ENCODE measurements around the gene RIMS4.
A peak's percentile ranks its signal among the peaks of the same experiment; 100 is the strongest.

RIMS4 gene

GRCh38 chr20:44715499-44716308, 94.6 kb downstream of the RIMS4 start:
- POLR2A ChIA-PET = interaction anchor here (1.1 kb wide), 1 partner anchor 9 kb away, joined by 6 read pairs; no protein-coding TSS in a partner anchor
- no peak overlapping the region for H3K27ac ChIP-seq (ENCODE audit: insufficient read depth in 1 of 2, low read depth in 1 of 2, low read length in 2 of 2, poor library complexity in 1 of 2, severe bottlenecking in 2 of 2)
- CTCF ChIA-PET = interaction anchor here (0.6 to 1.6 kb wide), 3 partner anchors 12 to 32 kb away, joined by 3 to 5 read pairs (median 4); no protein-coding TSS in a partner anchor
- 96% methylated on average over 4 of the region's 5 CpGs for WGBS (ENCODE audit: insufficient coverage)
- no peak for DNase-seq
- H3K4me3 ChIP-seq (ENCODE audit: control insufficient read depth in 1 of 7, extremely low read depth in 1 of 7, insufficient read depth in 4 of 7, low read depth in 2 of 7, low read length in 6 of 7) = no peak overlapping the region
- H3K4me1 ChIP-seq (ENCODE audit: control extremely low read depth in 1 of 4, control insufficient read depth in 4 of 4, insufficient read depth in 4 of 4, low read length in 3 of 4) = peaks cover 0 to 13% (median 6%) of the 10 kb centered on the region in 4 experiments
- no peaks in the 10 kb centered on the region for H3K9me3 ChIP-seq (ENCODE audit: control extremely low read depth in 1 of 5, control insufficient read depth in 4 of 5, insufficient read depth in 2 of 5, low read depth in 1 of 5, low read length in 4 of 5)
- no peaks in the 10 kb centered on the region for H3K36me3 ChIP-seq (ENCODE audit: control insufficient read depth in 4 of 4, insufficient read depth in 4 of 4, low read length in 3 of 4)
- H3K27me3 ChIP-seq (replicated peaks in 2 of 5; ENCODE audit: control insufficient read depth in 4 of 5, insufficient read depth in 5 of 5, low read length in 4 of 5) = no peaks in the 10 kb centered on the region

- no peaks in the 10 kb centered on the region for H3K36me3 ChIP-seq (ENCODE audit: control insufficient read depth in 4 of 4, insufficient read depth in 4 of 4, low read length in 3 of 4)
- POLR2A ChIA-PET = interaction anchor here (1.1 kb wide), 1 partner anchor 8 kb away, joined by 6 read pairs; no protein-coding TSS in a partner anchor
- H3K4me1 ChIP-seq (ENCODE audit: control extremely low read depth in 1 of 4, control insufficient read depth in 4 of 4, insufficient read depth in 4 of 4, low read length in 3 of 4) = peaks cover 0 to 13% (median 6%) of the 10 kb centered on the region in 4 experiments
- no peak within 1 kb of the TSS for H3K27ac ChIP-seq (ENCODE audit: insufficient read depth in 1 of 2, low read depth in 1 of 2, low read length in 2 of 2, poor library complexity in 1 of 2, severe bottlenecking in 2 of 2)
- CTCF ChIA-PET = interaction anchor here (0.6 to 1.6 kb wide), 5 partner anchors 9 to 31 kb away, joined by 3 to 5 read pairs (median 4); no protein-coding TSS in a partner anchor
- WGBS (ENCODE audit: insufficient coverage) = 37% methylated on average over 17 of the region's 28 CpGs
- DNase-seq = peak; percentile 69 to 85 (median 80)
- H3K27me3 ChIP-seq (replicated peaks in 2 of 5; ENCODE audit: control insufficient read depth in 4 of 5, insufficient read depth in 5 of 5, low read length in 4 of 5) = no peaks in the 10 kb centered on the region
- H3K4me3 ChIP-seq (ENCODE audit: control insufficient read depth in 1 of 7, extremely low read depth in 1 of 7, insufficient read depth in 4 of 7, low read depth in 2 of 7, low read length in 6 of 7) = peak within 1 kb of the TSS in 3 of 7 experiments; percentile 10 to 42 (median 19)
- H3K9me3 ChIP-seq (ENCODE audit: control extremely low read depth in 1 of 5, control insufficient read depth in 4 of 5, insufficient read depth in 2 of 5, low read depth in 1 of 5, low read length in 4 of 5) = no peaks in the 10 kb centered on the region
These were observed 95.4 kb downstream of the RIMS4 start, which contains the start of gene CCN5 for GRCh38 chr20:44714701-44715498. CCN5 (plus strand) TSS chr20:44715369; CDS start chr20:44715391, 22 bp downstream.

- Histone ChIP-seq H3K27ac (ENCODE audit: insufficient read depth in 1 of 2, low read depth in 1 of 2, low read length in 2 of 2, poor library complexity in 1 of 2, severe bottlenecking in 2 of 2) (no peak overlapping the region), H3K4me1 (ENCODE audit: control extremely low read depth in 1 of 4, control insufficient read depth in 4 of 4, insufficient read depth in 4 of 4, low read length in 3 of 4) (peaks cover 0 to 13% (median 6%) of the 10 kb centered on the region in 4 experiments), H3K36me3 (ENCODE audit: control insufficient read depth in 4 of 4, insufficient read depth in 4 of 4, low read length in 3 of 4) (no peaks in the 10 kb centered on the region), H3K27me3 (replicated peaks in 2 of 5; ENCODE audit: control insufficient read depth in 4 of 5, insufficient read depth in 5 of 5, low read length in 4 of 5) (no peaks in the 10 kb centered on the region), H3K9me3 (ENCODE audit: control extremely low read depth in 1 of 5, control insufficient read depth in 4 of 5, insufficient read depth in 2 of 5, low read depth in 1 of 5, low read length in 4 of 5) (no peaks in the 10 kb centered on the region), H3K4me3 (ENCODE audit: control insufficient read depth in 1 of 7, extremely low read depth in 1 of 7, insufficient read depth in 4 of 7, low read depth in 2 of 7, low read length in 6 of 7) (no peak overlapping the region)
- CTCF ChIA-PET = interaction anchor here (0.6 to 1.6 kb wide), 4 partner anchors 9 to 31 kb away, joined by 3 to 5 read pairs (median 4); no protein-coding TSS in a partner anchor
- DNase-seq = no peak
- POLR2A ChIA-PET = no interaction called here
- WGBS (ENCODE audit: insufficient coverage) = 69% methylated on average over 13 of the region's 13 CpGs
These were observed 96.1 kb downstream of the RIMS4 start for GRCh38 chr20:44714102-44714700.

- ChIA-PET CTCF (interaction anchor here (2.1 to 2.9 kb wide), 2 partner anchors 13 to 27 kb away, joined by 6 to 12 read pairs; no protein-coding TSS in a partner anchor), POLR2A (no interaction called here)
These were observed 99.1 kb downstream of the RIMS4 start for GRCh38 chr20:44711237-44711636.

GRCh38 chr20:44709797-44710196, 100.5 kb downstream of the RIMS4 start:
- Histone ChIP-seq H3K27me3 (replicated peaks in 2 of 5; ENCODE audit: control insufficient read depth in 4 of 5, insufficient read depth in 5 of 5, low read length in 4 of 5) (no peaks in the 10 kb centered on the region), H3K9me3 (ENCODE audit: control extremely low read depth in 1 of 5, control insufficient read depth in 4 of 5, insufficient read depth in 2 of 5, low read depth in 1 of 5, low read length in 4 of 5) (no peaks in the 10 kb centered on the region), H3K27ac (ENCODE audit: insufficient read depth in 1 of 2, low read depth in 1 of 2, low read length in 2 of 2, poor library complexity in 1 of 2, severe bottlenecking in 2 of 2) (no peak overlapping the region), H3K36me3 (ENCODE audit: control insufficient read depth in 4 of 4, insufficient read depth in 4 of 4, low read length in 3 of 4) (no peaks in the 10 kb centered on the region), H3K4me1 (ENCODE audit: control extremely low read depth in 1 of 4, control insufficient read depth in 4 of 4, insufficient read depth in 4 of 4, low read length in 3 of 4) (peaks cover 0 to 7% (median 3%) of the 10 kb centered on the region in 4 experiments), H3K4me3 (ENCODE audit: control insufficient read depth in 1 of 7, extremely low read depth in 1 of 7, insufficient read depth in 4 of 7, low read depth in 2 of 7, low read length in 6 of 7) (no peak overlapping the region)
- CTCF ChIA-PET = no interaction called here
- WGBS (ENCODE audit: insufficient coverage) = 98% methylated on average over 8 of the region's 9 CpGs
- no peak for DNase-seq
- POLR2A ChIA-PET = interaction anchor here (0.6 to 1.0 kb wide), 2 partner anchors 24 to 26 kb away, joined by 3 read pairs; no protein-coding TSS in a partner anchor

More at GRCh38 chr20:44711237-44711636, 99.1 kb downstream of the RIMS4 start:
- H3K27ac ChIP-seq (ENCODE audit: insufficient read depth in 1 of 2, low read depth in 1 of 2, low read length in 2 of 2, poor library complexity in 1 of 2, severe bottlenecking in 2 of 2) = no peak overlapping the region
- no peaks in the 10 kb centered on the region for H3K9me3 ChIP-seq (ENCODE audit: control extremely low read depth in 1 of 5, control insufficient read depth in 4 of 5, insufficient read depth in 2 of 5, low read depth in 1 of 5, low read length in 4 of 5)
- no peak for DNase-seq
- H3K27me3 ChIP-seq (replicated peaks in 2 of 5; ENCODE audit: control insufficient read depth in 4 of 5, insufficient read depth in 5 of 5, low read length in 4 of 5) = no peaks in the 10 kb centered on the region
- WGBS (ENCODE audit: insufficient coverage) = 98% methylated on average over 7 of the region's 8 CpGs
- H3K4me3 ChIP-seq (ENCODE audit: control insufficient read depth in 1 of 7, extremely low read depth in 1 of 7, insufficient read depth in 4 of 7, low read depth in 2 of 7, low read length in 6 of 7) = no peak overlapping the region
- H3K36me3 ChIP-seq (ENCODE audit: control insufficient read depth in 4 of 4, insufficient read depth in 4 of 4, low read length in 3 of 4) = no peaks in the 10 kb centered on the region
- H3K4me1 ChIP-seq (ENCODE audit: control extremely low read depth in 1 of 4, control insufficient read depth in 4 of 4, insufficient read depth in 4 of 4, low read length in 3 of 4) = peaks cover 0 to 13% (median 6%) of the 10 kb centered on the region in 4 experiments

- WGBS (ENCODE audit: insufficient coverage) = 97% methylated on average over 9 of the region's 11 CpGs
- POLR2A ChIA-PET = interaction anchor here (1.0 kb wide), 1 partner anchor 26 kb away, joined by 3 read pairs; no protein-coding TSS in a partner anchor
- no peaks in the 10 kb centered on the region for H3K27me3 ChIP-seq (replicated peaks in 2 of 5; ENCODE audit: control insufficient read depth in 4 of 5, insufficient read depth in 5 of 5, low read length in 4 of 5)
- H3K4me1 ChIP-seq (ENCODE audit: control extremely low read depth in 1 of 4, control insufficient read depth in 4 of 4, insufficient read depth in 4 of 4, low read length in 3 of 4) = peaks cover 0 to 3% (median 1%) of the 10 kb centered on the region in 4 experiments
- no peaks in the 10 kb centered on the region for H3K36me3 ChIP-seq (ENCODE audit: control insufficient read depth in 4 of 4, insufficient read depth in 4 of 4, low read length in 3 of 4)
- CTCF ChIA-PET = no interaction called here
- H3K9me3 ChIP-seq (ENCODE audit: control extremely low read depth in 1 of 5, control insufficient read depth in 4 of 5, insufficient read depth in 2 of 5, low read depth in 1 of 5, low read length in 4 of 5) = no peaks in the 10 kb centered on the region
- no peak overlapping the region for H3K27ac ChIP-seq (ENCODE audit: insufficient read depth in 1 of 2, low read depth in 1 of 2, low read length in 2 of 2, poor library complexity in 1 of 2, severe bottlenecking in 2 of 2)
- no peak for DNase-seq
- H3K4me3 ChIP-seq (ENCODE audit: control insufficient read depth in 1 of 7, extremely low read depth in 1 of 7, insufficient read depth in 4 of 7, low read depth in 2 of 7, low read length in 6 of 7) = no peak overlapping the region
These were observed 101.0 kb downstream of the RIMS4 start for GRCh38 chr20:44709380-44709779.
